ENCODE data around the gene DDN.
A peak's percentile ranks its signal among the peaks of the same experiment; 100 is the strongest.

The DDN gene

GRCh38 chr12:48960834-48961233 is 38.3 kb downstream of the DDN start:
- no peak for DNase-seq

- DNase-seq = no peak
These were observed 41.2 kb downstream of the DDN start for GRCh38 chr12:48958049-48958388.

- peak; percentile 97 for DNase-seq
These were observed 41.8 kb downstream of the DDN start, which contains the start of gene ARF3 for GRCh38 chr12:48957141-48958048. ARF3 (minus strand) TSS chr12:48957487; CDS start chr12:48941095, 16,392 bp downstream.

- DNase-seq = peak; percentile 91
These were observed 42.7 kb downstream of the DDN start for GRCh38 chr12:48956279-48957140.

- DNase-seq = no peak
These were observed 44.2 kb downstream of the DDN start for GRCh38 chr12:48954841-48955501.

- DNase-seq = no peak
These were observed 45.1 kb downstream of the DDN start for GRCh38 chr12:48954061-48954460.

- no peak for DNase-seq
These were observed 46.5 kb downstream of the DDN start for GRCh38 chr12:48952691-48953090.

GRCh38 chr12:48947727-48948126 is 51.4 kb downstream of the DDN start:
- no peak for DNase-seq

- no peak for DNase-seq
These were observed 52.2 kb downstream of the DDN start for GRCh38 chr12:48946943-48947342.

- DNase-seq = no peak
These were observed 53.0 kb downstream of the DDN start for GRCh38 chr12:48946205-48946604.

Data from NCI-H510A (cell line).